DMS 273 (cell line): ENCODE data around the gene PTS.
A peak's percentile ranks its signal among the peaks of the same experiment; 100 is the strongest.

ENCODE experiments used
- DNase-seq: peaks from one replicate; lab custom pipeline; 2025; ENCODE audit not compliant: unreplicated experiment; lab: John Stamatoyannopoulos, UW

The PTS gene

GRCh38 chr11:112221274-112221835, 4.9 kb upstream of the PTS start:
- no peak for DNase-seq

GRCh38 chr11:112222303-112222702, 3.9 kb upstream of the PTS start:
- DNase-seq: no peak

- DNase-seq: no peak
Observed at GRCh38 chr11:112223121-112223520, 3.1 kb upstream of the PTS start.

- DNase-seq: no peak
Observed at GRCh38 chr11:112223754-112224532, 2.3 kb upstream of the PTS start.

GRCh38 chr11:112225753-112226061, 521 bp upstream of the PTS start:
- DNase-seq: no peak

- peak; percentile 32 for DNase-seq
Observed at GRCh38 chr11:112226831-112227401, 688 bp downstream of the PTS start.

GRCh38 chr11:112227471-112227870, 1.2 kb downstream of the PTS start:
- no peak for DNase-seq

- no peak for DNase-seq
Observed at GRCh38 chr11:112228706-112229105, 2.5 kb downstream of the PTS start.

GRCh38 chr11:112229159-112229558, 2.9 kb downstream of the PTS start:
- DNase-seq: no peak

- no peak for DNase-seq
Observed at GRCh38 chr11:112229746-112230433, 3.7 kb downstream of the PTS start.

GRCh38 chr11:112231952-112232351, 5.7 kb downstream of the PTS start:
- DNase-seq: no peak

GRCh38 chr11:112235750-112236390, 9.6 kb downstream of the PTS start:
- DNase-seq: no peak

GRCh38 chr11:112237451-112237850, 11.2 kb downstream of the PTS start:
- DNase-seq: no peak

GRCh38 chr11:112238041-112238440, 11.8 kb downstream of the PTS start:
- no peak for DNase-seq

- no peak for DNase-seq
Observed at GRCh38 chr11:112241486-112241885, 15.3 kb downstream of the PTS start.

GRCh38 chr11:112247201-112247600, 21.0 kb downstream of the PTS start:
- no peak for DNase-seq

- DNase-seq: no peak
Observed at GRCh38 chr11:112248201-112248600, 22.0 kb downstream of the PTS start.

- no peak for DNase-seq
Observed at GRCh38 chr11:112249871-112250610, 23.8 kb downstream of the PTS start.

- no peak for DNase-seq
Observed at GRCh38 chr11:112253605-112254242, 27.5 kb downstream of the PTS start.

GRCh38 chr11:112255067-112255720, 29.0 kb downstream of the PTS start:
- peak; percentile 57 for DNase-seq
